K562 (cell line): ENCODE measurements around the gene FRMD5. TPM values are rescaled to one million over a fixed set of nuclear protein-coding genes. Genes with fewer than 3 reads are reported as not detected.

ENCODE experiments used
- ATAC-seq: fragments of 200-7000 bp; cut with Tn5 transposase; 3 replicates; pipeline ENCODE4 v1.9.1; 2020; ENCODE audit warnings: moderate library complexity
- BruUV-seq: library from RNA; stranded (reverse); fragments of 400-500 nt; replicated peaks from 2 replicates; lab custom pipeline; 2021; lab: Mats Ljungman, UMichigan
- CTCF ChIA-PET: fragments of 300-600 bp; formaldehyde crosslinking; extraction: SDS; loops from one replicate; lab custom pipeline; 2021; ENCODE audit warnings: low intra/inter-chr PET ratio; lab: Yijun Ruan, JAX
- POLR2A ChIA-PET: fragments of 300-600, 350-650 bp; sonication (Branson Sonifier 250); formaldehyde crosslinking; extraction: SDS; loops from one replicate; lab custom pipeline; 2021; ENCODE audit warnings: antibody characterized with exemption, inconsistent platforms; lab: Yijun Ruan, JAX
- DNase-seq, 4 experiments: peaks; one replicate each; pipeline versions ENCODE4 v3.0.0 to v3.0.0-alpha.2; 2011 to 2018; ENCODE audit warnings: low spot score in 3 of 4, mixed read lengths in 3 of 4; ENCODE audit errors: extremely low read depth in 1 of 4
- FAIRE-seq: peaks from 2 replicates; lab custom pipeline; 2011; peaks lifted over from hg19 to GRCh38; lab: Jason Lieb, UNC
- H2AFZ ChIP-seq: 2 replicates; pipeline ENCODE4 v1.6.0; 2011; ENCODE audit warnings: low read depth, low read length, control low read depth, inconsistent platforms
- H3K27ac ChIP-seq: fragments of 200-600 bp; 3 replicates; pipeline ENCODE4 v1.8.0; 2011; ENCODE audit warnings: low read depth, mild to moderate bottlenecking, control low read depth, inconsistent platforms, low read length, moderate library complexity, mixed read lengths; ENCODE audit errors: extremely low read depth
- H3K27me3 ChIP-seq, 2 experiments: fragments of 300-600 bp in 1 of 2; 2 replicates in 1 of 2; 3 replicates in 1 of 2; pipeline versions ENCODE4 v1.6.0 to v1.8.0; 2011; ENCODE audit warnings: inconsistent platforms in 2 of 2, low read length in 2 of 2, mild to moderate bottlenecking in 1 of 2, mixed read lengths in 1 of 2, moderate library complexity in 1 of 2; ENCODE audit not compliant: control insufficient read depth in 2 of 2, insufficient read depth in 2 of 2
- H3K36me3 ChIP-seq: fragments of 300-600 bp; 3 replicates; pipeline ENCODE4 v1.8.0; 2011; ENCODE audit warnings: mild to moderate bottlenecking, low read length, inconsistent platforms; ENCODE audit not compliant: control insufficient read depth, insufficient read depth
- H3K4me1 ChIP-seq, 2 experiments: fragments of 200-600 bp in 1 of 2; replicated peaks in 1 of 2; 2 replicates in 1 of 2; 3 replicates in 1 of 2; pipeline versions ENCODE4 v1.5.1 to v1.8.0; 2011; ENCODE audit warnings: inconsistent platforms in 2 of 2, low read length in 2 of 2, mild to moderate bottlenecking in 1 of 2, mixed read lengths in 1 of 2, moderate library complexity in 1 of 2; ENCODE audit not compliant: control insufficient read depth in 2 of 2, insufficient read depth in 2 of 2
- H3K4me2 ChIP-seq: 2 replicates; pipeline ENCODE4 v1.6.1; 2011; ENCODE audit warnings: low read length, control low read depth, inconsistent platforms, mixed read lengths; ENCODE audit not compliant: insufficient read depth
- H3K4me3 ChIP-seq: fragments of 200-600 bp; sonication (generic), shearing (Covaris generic); 2 replicates; pipeline ENCODE4 v1.5.1; 2016; ENCODE audit warnings: control low read depth, inconsistent platforms
- H3K79me2 ChIP-seq: fragments of 200-600 bp; 3 replicates; pipeline ENCODE4 v1.8.0; 2011; ENCODE audit warnings: low read length, inconsistent platforms; ENCODE audit not compliant: control insufficient read depth, insufficient read depth
- H3K9ac ChIP-seq, 2 experiments: 2 replicates each; pipeline versions ENCODE4 v1.6.0 to v1.6.1; 2011; ENCODE audit warnings: low read depth in 2 of 2, low read length in 2 of 2, control low read depth in 1 of 2, inconsistent platforms in 1 of 2, mild to moderate bottlenecking in 1 of 2, mixed read lengths in 1 of 2; ENCODE audit not compliant: insufficient read depth in 1 of 2
- H3K9me1 ChIP-seq: one replicate; pipeline ENCODE4 v1.6.0; 2011; ENCODE audit warnings: inconsistent platforms, mild to moderate bottlenecking, low read length, moderate library complexity; ENCODE audit not compliant: control insufficient read depth, insufficient read depth
- H3K9me3 ChIP-seq: replicated peaks from 2 replicates; pipeline ENCODE4 v1.5.1; 2011; ENCODE audit warnings: low read depth, low read length, inconsistent platforms; ENCODE audit not compliant: control insufficient read depth, insufficient read depth
- H4K20me1 ChIP-seq: replicated peaks from 2 replicates; pipeline ENCODE4 v1.6.1; 2011; ENCODE audit warnings: low read length, inconsistent platforms, mixed read lengths; ENCODE audit not compliant: control insufficient read depth, insufficient read depth
- ETV1 ChIP-seq: fragments of 450-650 bp; conservative IDR thresholded peaks from 2 replicates; pipeline ENCODE4 v1.6.1; 2016; ENCODE audit warnings: missing genetic modification characterization, control low read depth, low read depth, missing compliant biosample characterization
- HNRNPUL1 ChIP-seq: fragments of 200-400 bp; formaldehyde crosslinking; IDR thresholded peaks from 2 replicates; pipeline ENCODE4 v1.6.1; 2017; ENCODE audit warnings: low read length
- IFI16 ChIP-seq: fragments of 250-450 bp; sonication (Bioruptor Pico); IDR thresholded peaks from 2 replicates; pipeline ENCODE4 v2.1.2; 2022; ENCODE audit warnings: mild to moderate bottlenecking, inconsistent platforms
- MED1 ChIP-seq: sonication (generic); formaldehyde crosslinking; IDR thresholded peaks from 2 replicates; pipeline ENCODE4 v1.8.1; 2023; ENCODE audit warnings: missing genetic modification reagents, borderline replicate concordance
- PCBP2 ChIP-seq: fragments of 200-400 bp; formaldehyde crosslinking; IDR thresholded peaks from 2 replicates; pipeline ENCODE4 v1.6.1; 2018; ENCODE audit warnings: low read length, low read depth, mild to moderate bottlenecking, moderate library complexity; ENCODE audit not compliant: poor library complexity, severe bottlenecking
- RFX1 ChIP-seq: fragments of 450-650 bp; IDR thresholded peaks from 2 replicates; pipeline ENCODE4 v1.6.1; 2016; ENCODE audit warnings: mild to moderate bottlenecking, moderate library complexity
- RHOXF2B ChIP-seq: fragments of 250-450 bp; sonication (Bioruptor Pico); conservative IDR thresholded peaks from 2 replicates; pipeline ENCODE4 v1.5.1; 2021
- SMAD1 ChIP-seq: fragments of 150-350 bp; IDR thresholded peaks from 2 replicates; pipeline ENCODE4 v1.6.1; 2014; ENCODE audit warnings: low read length, low read depth; ENCODE audit not compliant: partially characterized antibody
- SMARCA4 ChIP-seq: fragments of 450-650 bp; IDR thresholded peaks from 2 replicates; pipeline ENCODE4 v1.6.1; 2016
- TAL1 ChIP-seq: fragments of 450-650 bp; IDR thresholded peaks from 2 replicates; pipeline ENCODE4 v1.6.1; 2016; ENCODE audit warnings: mild to moderate bottlenecking
- TEAD2 ChIP-seq: fragments of 450-650 bp; IDR thresholded peaks from 2 replicates; pipeline ENCODE4 v1.6.1; 2016; ENCODE audit warnings: missing genetic modification characterization, control low read depth, missing compliant biosample characterization
- ZBTB7A ChIP-seq: IDR thresholded peaks from 2 replicates; pipeline ENCODE4 v1.6.1; 2011; ENCODE audit warnings: low read depth, mild to moderate bottlenecking, low read length, moderate library complexity, borderline replicate concordance; ENCODE audit not compliant: control insufficient read depth
- ZC3H8 ChIP-seq: fragments of 450-650 bp; IDR thresholded peaks from 2 replicates; pipeline ENCODE4 v1.6.1; 2017
- ZNF384 ChIP-seq: IDR thresholded peaks from 2 replicates; pipeline ENCODE4 v1.6.1; 2012; ENCODE audit warnings: low read depth, low read length, improper control_type of control experiment
- ZNF551 ChIP-seq: fragments of 250-450 bp; sonication (Bioruptor Pico); IDR thresholded peaks from 2 replicates; pipeline ENCODE4 v1.5.0; 2021; ENCODE audit warnings: mild to moderate bottlenecking, moderate library complexity
- ZNF586 ChIP-seq: fragments of 450-650 bp; formaldehyde crosslinking; conservative IDR thresholded peaks from 2 replicates; pipeline ENCODE4 v1.4.0; 2020; ENCODE audit warnings: mild to moderate bottlenecking, moderate library complexity
- whole genome bisulfite sequencing: fragments of 100-300 bp; shearing (Covaris generic); methylation state at CpG from one replicate; pipeline ENCODE4 v1.1.6; 2016; ENCODE audit warnings: low coverage, mixed read lengths; ENCODE audit not compliant: insufficient coverage; ENCODE audit errors: missing lambda C conversion rate; 5-methylcytosine and 5-hydroxymethylcytosine counted together
- in situ Hi-C: fragments of 300-500 bp; cut with MboI; formaldehyde crosslinking; loops from 4 replicates; pipeline ENCODE4 v1.15.0; 2018; ENCODE audit warnings: inconsistent platforms, mixed read lengths
- intact Hi-C: fragments of 100-400 bp; cut with micrococcal nuclease; formaldehyde crosslinking; loops from 2 replicates; pipeline ENCODE4 v1.14.2; 2022
- polyA plus RNA-seq, 8 experiments: library from polyadenylated mRNA; depleted of rRNA in 4 of 8; stranded (reverse) in 5 of 8; unstranded in 3 of 8; fragments of >200 nt; fragmentation: Nextera tagmentation in 2 of 8; fragmentation: Illumina TruSeq in 1 of 8; extraction: Ambion mirVana in 2 of 8; extraction: Trizol in 1 of 8; gene quantifications; 2 replicates each; pipeline versions ENCODE4 v1.2.1 to v1.2.3, GENCODE V29; 2011 to 2014; ENCODE audit warnings: inconsistent platforms in 1 of 8, missing spikeins in 1 of 8
- total RNA-seq, 7 experiments: library from RNA; depleted of rRNA in 6 of 7; stranded (reverse); fragments of >200 nt in 6 of 7; fragmentation: Illumina TruSeq in 2 of 7; extraction: Trizol in 2 of 7; gene quantifications; 2 replicates each; pipeline versions ENCODE4 v1.2.1 to v1.2.3, GENCODE V29; 2011 to 2021; ENCODE audit warnings: low replicate concordance in 1 of 7
- TF ChIP-seq, protein P1 (sequence below): fragments of 250-450 bp; sonication (Bioruptor Pico); IDR thresholded peaks from 2 replicates; pipeline ENCODE4 v1.5.0; 2022; ENCODE audit warnings: mild to moderate bottlenecking
- TF ChIP-seq, protein P2 (sequence below): fragments of 250-450 bp; sonication (Bioruptor Pico); IDR thresholded peaks from 2 replicates; pipeline ENCODE4 v1.8.0; 2021; ENCODE audit warnings: borderline replicate concordance, mild to moderate bottlenecking, moderate library complexity; ENCODE audit not compliant: poor library complexity, severe bottlenecking

The FRMD5 gene
- total and polyA plus RNA-seq, 9 of the 15 experiments (the other 6 are each of a cell fraction or from before 2014, with no cell fraction given), result 0.13 to 0.38 TPM; not detected in 7

DNA sequence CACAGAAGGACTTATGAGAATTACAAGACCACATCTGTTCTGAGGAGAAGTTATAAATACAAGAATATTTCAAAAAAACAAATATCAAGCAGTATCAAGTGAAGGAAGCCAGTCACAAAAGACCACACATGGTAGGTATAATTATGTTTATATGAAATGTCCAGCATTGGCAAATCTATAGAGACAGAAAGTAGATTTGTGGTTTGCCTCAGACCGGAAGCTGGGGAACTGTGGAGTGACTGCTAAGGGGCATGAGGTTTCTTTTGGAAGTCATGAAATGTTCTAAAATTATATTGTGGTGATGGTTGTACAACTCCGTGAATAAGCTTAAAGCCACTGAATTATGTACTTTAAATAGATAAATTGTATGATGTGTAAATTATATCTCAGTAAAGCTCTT, 136.9 kb downstream of the FRMD5 start:
- FAIRE-seq, result no peak
- H3K27ac ChIP-seq, result no peak overlapping the region
- H3K79me2 ChIP-seq, result no peaks in the 10 kb centered on the region
- WGBS, result 8% methylated on average over 2 of the region's 2 CpGs
- BruUV-seq, result no TSS peak
- no peak for TF ChIP-seq RFX1
- no peak for TF ChIP-seq MED1 (CRISPR knock-in tag)
- TF ChIP-seq, protein P1, sequence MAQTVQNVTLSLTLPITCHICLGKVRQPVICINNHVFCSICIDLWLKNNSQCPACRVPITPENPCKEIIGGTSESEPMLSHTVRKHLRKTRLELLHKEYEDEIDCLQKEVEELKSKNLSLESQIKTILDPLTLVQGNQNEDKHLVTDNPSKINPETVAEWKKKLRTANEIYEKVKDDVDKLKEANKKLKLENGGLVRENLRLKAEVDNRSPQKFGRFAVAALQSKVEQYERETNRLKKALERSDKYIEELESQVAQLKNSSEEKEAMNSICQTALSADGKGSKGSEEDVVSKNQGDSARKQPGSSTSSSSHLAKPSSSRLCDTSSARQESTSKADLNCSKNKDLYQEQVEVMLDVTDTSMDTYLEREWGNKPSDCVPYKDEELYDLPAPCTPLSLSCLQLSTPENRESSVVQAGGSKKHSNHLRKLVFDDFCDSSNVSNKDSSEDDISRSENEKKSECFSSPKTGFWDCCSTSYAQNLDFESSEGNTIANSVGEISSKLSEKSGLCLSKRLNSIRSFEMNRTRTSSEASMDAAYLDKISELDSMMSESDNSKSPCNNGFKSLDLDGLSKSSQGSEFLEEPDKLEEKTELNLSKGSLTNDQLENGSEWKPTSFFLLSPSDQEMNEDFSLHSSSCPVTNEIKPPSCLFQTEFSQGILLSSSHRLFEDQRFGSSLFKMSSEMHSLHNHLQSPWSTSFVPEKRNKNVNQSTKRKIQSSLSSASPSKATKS, result no peak
- no peak for TF ChIP-seq TAL1
- no peak for TF ChIP-seq HNRNPUL1
- no peak for TF ChIP-seq PCBP2
- no peak for TF ChIP-seq IFI16 (CRISPR knock-in tag)
- no peak for TF ChIP-seq ZNF384
- TF ChIP-seq ZNF586 (CRISPR knock-in tag), result no peak
- TF ChIP-seq, protein P2, sequence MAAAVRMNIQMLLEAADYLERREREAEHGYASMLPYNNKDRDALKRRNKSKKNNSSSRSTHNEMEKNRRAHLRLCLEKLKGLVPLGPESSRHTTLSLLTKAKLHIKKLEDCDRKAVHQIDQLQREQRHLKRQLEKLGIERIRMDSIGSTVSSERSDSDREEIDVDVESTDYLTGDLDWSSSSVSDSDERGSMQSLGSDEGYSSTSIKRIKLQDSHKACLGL (CRISPR knock-in tag), result no peak
- no peak for TF ChIP-seq ZC3H8
- TF ChIP-seq TEAD2, result no peak
- no peak for TF ChIP-seq ETV1 (tag)
- TF ChIP-seq SMARCA4, result no peak
- TF ChIP-seq ZBTB7A, result no peak
- TF ChIP-seq SMAD1, result no peak
- TF ChIP-seq ZNF551 (CRISPR knock-in tag), result no peak
- no peak for TF ChIP-seq RHOXF2B (CRISPR knock-in tag)
- TF ChIP-seq, all 486 proteins: peak for 0
- no peaks in the 10 kb centered on the region for H3K4me1 ChIP-seq
- H3K36me3 ChIP-seq, result no peaks in the 10 kb centered on the region
- H2AFZ ChIP-seq, result no peak overlapping the region
- H3K9me1 ChIP-seq, result no peaks in the 10 kb centered on the region
- intact Hi-C loops (no loop called here), in situ Hi-C loops (loop anchor here (5.0 kb wide), 1 partner anchor 156 kb away; no protein-coding TSS in a partner anchor)
- no peak overlapping the region for H3K4me2 ChIP-seq
- H4K20me1 ChIP-seq, result no peaks in the 10 kb centered on the region
- no peak overlapping the region for H3K4me3 ChIP-seq
- peaks cover 9% of the 10 kb centered on the region in 2 experiments; a peak in 4 of 5 replicates for H3K27me3 ChIP-seq
- CTCF ChIA-PET, result no interaction called here
- POLR2A ChIA-PET, result interaction anchor here (1.2 kb wide), 1 partner anchor 49 kb away, joined by 3 read pairs; no protein-coding TSS in a partner anchor
- DNase-seq, result no peak
- no peak overlapping the region for H3K9ac ChIP-seq
- ATAC-seq, result no peak
- no peaks in the 10 kb centered on the region for H3K9me3 ChIP-seq
